ENCODE measurements around the gene TNS1.

TNS1 gene

GRCh38 chr2:217940261-217941220 lies 62.3 kb downstream of the TNS1 start:
- intact Hi-C loops (cut with DNase I): loop anchor here (5.0 kb wide), 1 partner anchor 47 kb away; no protein-coding TSS in a partner anchor
- no peak for DNase-seq

GRCh38 chr2:217939629-217940245 lies 63.1 kb downstream of the TNS1 start:
- no peak for DNase-seq
- intact Hi-C loops (cut with DNase I): loop anchor here (5.0 kb wide), 1 partner anchor 48 kb away; no protein-coding TSS in a partner anchor

- intact Hi-C loops (cut with DNase I): no loop called here
- DNase-seq: no peak
Measured at GRCh38 chr2:217939220-217939619, 63.6 kb downstream of the TNS1 start.

- intact Hi-C loops (cut with DNase I): no loop called here
- no peak for DNase-seq
Measured at GRCh38 chr2:217938036-217938435, 64.8 kb downstream of the TNS1 start.

GRCh38 chr2:217937446-217937845 lies 65.3 kb downstream of the TNS1 start:
- intact Hi-C loops (cut with DNase I): no loop called here

GRCh38 chr2:217936952-217937351 lies 65.8 kb downstream of the TNS1 start:
- DNase-seq: peak in 3 of 42 donors; percentile 49 to 60 (median 50)
- intact Hi-C loops (cut with DNase I): no loop called here

More at GRCh38 chr2:217937446-217937845, 65.3 kb downstream of the TNS1 start:
- DNase-seq: no peak

GRCh38 chr2:217935901-217936684 lies 66.7 kb downstream of the TNS1 start:
- no peak for DNase-seq
- intact Hi-C loops (cut with DNase I): no loop called here

GRCh38 chr2:217935235-217935879 lies 67.4 kb downstream of the TNS1 start:
- DNase-seq: no peak
- intact Hi-C loops (cut with DNase I): no loop called here

GRCh38 chr2:217934321-217935131 lies 68.3 kb downstream of the TNS1 start:
- intact Hi-C loops (cut with DNase I): no loop called here
- peak in 34 of 42 donors; percentile 29 to 91 (median 60) for DNase-seq

- intact Hi-C loops (cut with DNase I): no loop called here
- DNase-seq: no peak
Measured at GRCh38 chr2:217933617-217933993, 69.2 kb downstream of the TNS1 start.

- DNase-seq: peak in 7 of 42 donors; percentile 35 to 69 (median 53)
- intact Hi-C loops (cut with DNase I): no loop called here
Measured at GRCh38 chr2:217932803-217933616, 69.8 kb downstream of the TNS1 start.

GRCh38 chr2:217931846-217932560 lies 70.8 kb downstream of the TNS1 start:
- no peak for DNase-seq
- intact Hi-C loops (cut with DNase I): no loop called here

GRCh38 chr2:217930761-217931563 lies 71.8 kb downstream of the TNS1 start:
- no peak for DNase-seq
- intact Hi-C loops (cut with DNase I): no loop called here

GRCh38 chr2:217929757-217930707 lies 72.8 kb downstream of the TNS1 start:
- intact Hi-C loops (cut with DNase I): no loop called here
- no peak for DNase-seq

GRCh38 chr2:217929272-217929671 lies 73.5 kb downstream of the TNS1 start:
- intact Hi-C loops (cut with DNase I): no loop called here
- no peak for DNase-seq

All from head of caudate nucleus (tissue), 42 donors.